ENCODE results near the gene DCAF6. TPM values are rescaled to one million over a fixed set of nuclear protein-coding genes. Genes with fewer than 3 reads are reported as not detected.

The DCAF6 gene
- total RNA-seq, 1 experiment from 2014 or later: 31.9 TPM

DNA sequence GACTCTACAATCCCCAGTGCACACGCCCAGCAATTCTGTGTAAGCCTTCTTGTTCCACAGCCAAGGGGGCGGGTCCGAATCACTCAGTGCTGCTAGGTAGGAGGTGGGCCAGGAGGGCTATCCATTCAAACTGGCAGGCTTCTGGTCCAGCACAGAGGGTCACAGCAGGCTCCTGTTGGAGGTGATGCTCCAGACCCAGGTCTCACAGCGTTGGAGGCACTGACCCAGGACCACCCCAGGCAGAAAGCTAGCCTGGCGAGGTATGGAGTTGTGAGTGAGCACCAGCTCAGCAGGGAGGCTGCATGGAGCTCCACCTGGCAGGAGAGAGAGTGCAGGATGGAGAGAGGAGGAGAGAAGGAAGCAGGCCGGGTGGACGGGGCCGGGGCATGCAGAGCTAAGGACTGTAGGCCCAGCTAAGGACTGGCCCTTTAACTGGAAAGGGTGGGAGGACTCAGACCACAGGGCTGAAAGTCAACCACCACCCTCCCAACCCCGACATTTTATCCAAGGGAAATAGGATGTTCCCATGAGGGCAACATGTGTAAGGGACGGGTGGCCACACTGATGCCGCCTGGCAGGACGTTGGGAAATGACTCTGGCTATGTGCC is 161.5 kb downstream of the DCAF6 start:
- Histone ChIP-seq H3K9me3 (ENCODE audit: low read depth, low read length, poor library complexity, severe bottlenecking) (no peaks in the 10 kb centered on the region), H3K4me3 (ENCODE audit: low read depth, low read length, poor library complexity, severe bottlenecking) (no peak overlapping the region), H3K27me3 (replicated peaks; ENCODE audit: insufficient read depth, low read depth, low read length, poor library complexity) (no peaks in the 10 kb centered on the region), H3K4me1 (ENCODE audit: insufficient read depth, low read length, poor library complexity, severe bottlenecking) (no peaks in the 10 kb centered on the region), H3K36me3 (ENCODE audit: insufficient read depth, low read length, poor library complexity, severe bottlenecking) (no peaks in the 10 kb centered on the region), H3K27ac (ENCODE audit: low read depth, low read length, poor library complexity, severe bottlenecking) (no peak overlapping the region)
- BruUV-seq (replicated peaks): no TSS peak
- ChIA-PET CTCF (no interaction called here), POLR2A (ENCODE audit: low non-redundant PET) (no interaction called here)
- DNase-seq (ENCODE audit: low spot score): no peak
- TF ChIP-seq EZH2 (IDR thresholded peaks at IDR 0.05; ENCODE audit: borderline replicate concordance, low read depth, low read length, poor library complexity, severe bottlenecking): no peak
- TF ChIP-seq, protein P1, sequence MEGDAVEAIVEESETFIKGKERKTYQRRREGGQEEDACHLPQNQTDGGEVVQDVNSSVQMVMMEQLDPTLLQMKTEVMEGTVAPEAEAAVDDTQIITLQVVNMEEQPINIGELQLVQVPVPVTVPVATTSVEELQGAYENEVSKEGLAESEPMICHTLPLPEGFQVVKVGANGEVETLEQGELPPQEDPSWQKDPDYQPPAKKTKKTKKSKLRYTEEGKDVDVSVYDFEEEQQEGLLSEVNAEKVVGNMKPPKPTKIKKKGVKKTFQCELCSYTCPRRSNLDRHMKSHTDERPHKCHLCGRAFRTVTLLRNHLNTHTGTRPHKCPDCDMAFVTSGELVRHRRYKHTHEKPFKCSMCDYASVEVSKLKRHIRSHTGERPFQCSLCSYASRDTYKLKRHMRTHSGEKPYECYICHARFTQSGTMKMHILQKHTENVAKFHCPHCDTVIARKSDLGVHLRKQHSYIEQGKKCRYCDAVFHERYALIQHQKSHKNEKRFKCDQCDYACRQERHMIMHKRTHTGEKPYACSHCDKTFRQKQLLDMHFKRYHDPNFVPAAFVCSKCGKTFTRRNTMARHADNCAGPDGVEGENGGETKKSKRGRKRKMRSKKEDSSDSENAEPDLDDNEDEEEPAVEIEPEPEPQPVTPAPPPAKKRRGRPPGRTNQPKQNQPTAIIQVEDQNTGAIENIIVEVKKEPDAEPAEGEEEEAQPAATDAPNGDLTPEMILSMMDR (conservative IDR thresholded peaks at IDR 0.05; ENCODE audit: low read depth, low read length): no peak
- intact Hi-C loops (cut with micrococcal nuclease; ENCODE audit: unreplicated experiment): no loop called here

DNA sequence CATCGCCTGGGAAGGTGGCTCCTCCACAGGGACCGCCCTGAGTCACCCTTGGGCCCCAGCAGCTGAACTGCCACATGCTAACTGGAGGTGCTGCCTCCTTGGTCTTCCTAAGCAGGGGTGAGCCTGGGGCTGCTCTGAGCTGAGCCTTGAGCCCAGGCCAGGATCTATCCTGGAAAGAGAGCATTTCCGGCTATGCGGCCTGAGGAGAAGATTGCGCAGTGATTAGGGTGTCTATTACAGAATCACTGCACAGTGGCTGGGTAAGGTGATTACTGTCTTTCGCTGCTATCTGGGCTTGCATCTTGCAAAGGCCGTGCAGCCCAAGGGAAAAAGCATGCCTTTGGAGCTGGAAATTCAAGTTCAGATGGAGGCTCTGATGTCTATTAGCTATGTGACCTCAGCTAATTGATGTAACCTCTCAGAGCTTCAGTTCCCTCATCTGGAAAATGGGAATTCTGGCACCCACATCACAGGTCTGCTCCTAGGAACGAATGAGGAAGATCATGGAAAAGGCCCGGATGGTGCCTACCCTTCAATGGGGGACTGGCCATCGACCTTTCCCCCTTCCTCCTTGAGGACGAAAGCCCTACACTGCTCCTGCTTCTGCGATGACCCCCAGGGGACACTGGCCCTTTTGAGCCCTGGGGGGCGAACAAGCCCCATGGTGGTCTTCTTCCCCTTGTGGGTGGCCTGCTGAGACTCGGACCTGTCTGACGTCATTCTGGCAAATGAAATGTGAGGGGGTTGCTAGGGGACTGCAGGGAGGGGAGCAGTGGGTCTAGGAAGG is 162.2 kb downstream of the DCAF6 start:
- BruUV-seq (replicated peaks): no TSS peak
- no peak for DNase-seq (ENCODE audit: low spot score)
- no peaks in the 10 kb centered on the region for H3K36me3 ChIP-seq (ENCODE audit: insufficient read depth, low read length, poor library complexity, severe bottlenecking)
- H3K4me3 ChIP-seq (ENCODE audit: low read depth, low read length, poor library complexity, severe bottlenecking): no peak overlapping the region
- ChIA-PET CTCF (no interaction called here), POLR2A (ENCODE audit: low non-redundant PET) (no interaction called here)
- H3K9me3 ChIP-seq (ENCODE audit: low read depth, low read length, poor library complexity, severe bottlenecking): no peaks in the 10 kb centered on the region
- H3K27ac ChIP-seq (ENCODE audit: low read depth, low read length, poor library complexity, severe bottlenecking): no peak overlapping the region
- TF ChIP-seq, protein P1 (conservative IDR thresholded peaks at IDR 0.05; ENCODE audit: low read depth, low read length): no peak
- no peak for TF ChIP-seq EZH2 (IDR thresholded peaks at IDR 0.05; ENCODE audit: borderline replicate concordance, low read depth, low read length, poor library complexity, severe bottlenecking)
- intact Hi-C loops (cut with micrococcal nuclease; ENCODE audit: unreplicated experiment): no loop called here
- no peaks in the 10 kb centered on the region for H3K27me3 ChIP-seq (replicated peaks; ENCODE audit: insufficient read depth, low read depth, low read length, poor library complexity)
- no peaks in the 10 kb centered on the region for H3K4me1 ChIP-seq (ENCODE audit: insufficient read depth, low read length, poor library complexity, severe bottlenecking)

DNA sequence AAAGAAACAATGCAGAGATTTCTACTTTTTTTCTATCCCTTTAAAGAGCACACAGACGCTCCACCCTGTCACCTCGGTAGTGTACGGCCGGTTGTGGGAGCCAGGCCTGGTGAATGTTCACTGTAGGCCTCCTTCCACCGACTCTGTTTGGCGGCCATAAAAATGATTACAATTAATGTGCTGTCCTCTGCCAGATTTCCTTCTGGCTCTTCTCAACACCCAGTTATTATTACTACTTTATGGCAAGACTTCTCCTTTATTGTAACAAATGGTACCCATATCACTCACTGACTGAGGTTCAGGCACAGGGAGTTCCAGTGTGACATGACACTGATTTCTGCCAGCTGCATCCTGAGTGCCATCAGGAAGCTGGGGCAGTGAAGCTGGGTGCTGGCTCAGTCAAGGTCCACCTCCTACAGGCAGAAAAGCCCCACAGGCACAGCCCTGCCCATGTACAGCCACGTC is 162.9 kb downstream of the DCAF6 start:
- TF ChIP-seq EZH2 (IDR thresholded peaks at IDR 0.05; ENCODE audit: borderline replicate concordance, low read depth, low read length, poor library complexity, severe bottlenecking): no peak
- TF ChIP-seq, protein P1 (conservative IDR thresholded peaks at IDR 0.05; ENCODE audit: low read depth, low read length): no peak
- no peaks in the 10 kb centered on the region for H3K36me3 ChIP-seq (ENCODE audit: insufficient read depth, low read length, poor library complexity, severe bottlenecking)
- H3K27me3 ChIP-seq (replicated peaks; ENCODE audit: insufficient read depth, low read depth, low read length, poor library complexity): no peaks in the 10 kb centered on the region
- intact Hi-C loops (cut with micrococcal nuclease; ENCODE audit: unreplicated experiment): no loop called here
- POLR2A ChIA-PET (ENCODE audit: low non-redundant PET): no interaction called here
- BruUV-seq (replicated peaks): no TSS peak
- CTCF ChIA-PET: no interaction called here
- H3K27ac ChIP-seq (ENCODE audit: low read depth, low read length, poor library complexity, severe bottlenecking): no peak overlapping the region
- no peak overlapping the region for H3K4me3 ChIP-seq (ENCODE audit: low read depth, low read length, poor library complexity, severe bottlenecking)
- H3K4me1 ChIP-seq (ENCODE audit: insufficient read depth, low read length, poor library complexity, severe bottlenecking): no peaks in the 10 kb centered on the region
- no peak for DNase-seq (ENCODE audit: low spot score)
- H3K9me3 ChIP-seq (ENCODE audit: low read depth, low read length, poor library complexity, severe bottlenecking): no peaks in the 10 kb centered on the region
